Stimulated activated memory B cell treated with anti-CD40 and anti-IgM and Interleukin-4, amounts not matched to agents 10 μg/mL and 1 μg/mL and 100 μg/mL, for 72 hours (primary cell): ENCODE results near the gene NKAIN4.
"Not testable (repeated sequence)": the region's sequence is repeated elsewhere in the genome, so short reads cannot be mapped to it uniquely, and the experiment has no call there.

Experiments
- ATAC-seq: fragments of 150-1000 bp; cut with Tn5 transposase; 2 replicates; pipeline ENCODE4 v1.10.0; 2021
- H3K27ac Mint-ChIP-seq: one replicate; pipeline ENCODE4 v1.8.0; 2022; ENCODE audit warnings: mild to moderate bottlenecking, mixed read lengths
- H3K27me3 Mint-ChIP-seq: one replicate; pipeline ENCODE4 v1.8.0; 2022; ENCODE audit warnings: mixed read lengths
- H3K36me3 Mint-ChIP-seq: one replicate; pipeline ENCODE4 v1.8.0; 2022; ENCODE audit warnings: mixed read lengths
- H3K4me1 Mint-ChIP-seq: one replicate; pipeline ENCODE4 v1.8.0; 2022; ENCODE audit warnings: mixed read lengths
- H3K4me3 Mint-ChIP-seq: one replicate; pipeline ENCODE4 v1.8.0; 2022; ENCODE audit warnings: mild to moderate bottlenecking, moderate library complexity, mixed read lengths
- H3K9me3 Mint-ChIP-seq: one replicate; pipeline ENCODE4 v1.8.0; 2022; ENCODE audit warnings: mixed read lengths

The NKAIN4 gene

GRCh38 chr20:63228806-63229205 is 25.5 kb downstream of the NKAIN4 start:
- Mint-ChIP-seq H3K27me3 (peaks cover 58% of the 10 kb centered on the region), H3K9me3 (no peaks in the 10 kb centered on the region), H3K36me3 (no peaks in the 10 kb centered on the region), H3K27ac (no peak overlapping the region), H3K4me1 (peaks cover 11% of the 10 kb centered on the region), H3K4me3 (no peak overlapping the region)
- no peak for ATAC-seq

DNA sequence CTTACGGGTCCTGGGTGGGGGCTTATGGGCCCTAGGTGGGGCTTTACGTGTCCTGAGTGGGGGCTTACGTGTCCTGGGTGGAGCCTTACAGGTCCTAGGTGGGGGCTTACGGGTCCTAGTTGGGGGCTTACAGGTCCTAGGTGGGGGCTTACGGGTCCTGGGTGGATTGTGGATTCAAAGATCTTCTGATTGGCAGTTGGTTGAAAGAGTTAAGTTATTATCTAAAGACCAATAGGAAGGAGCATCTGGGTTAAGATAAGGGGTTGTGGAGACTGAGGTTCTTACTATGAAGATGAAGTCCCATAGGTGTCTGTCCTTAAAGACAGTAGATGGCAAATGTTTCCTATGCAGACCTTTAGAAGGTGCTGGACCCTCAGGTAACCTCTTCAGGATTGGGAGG is 27.0 kb downstream of the NKAIN4 start:
- no peak overlapping the region for H3K27ac Mint-ChIP-seq
- H3K36me3 Mint-ChIP-seq = no peaks in the 10 kb centered on the region
- no peak for ATAC-seq
- H3K27me3 Mint-ChIP-seq = peaks cover 43% of the 10 kb centered on the region
- no peaks in the 10 kb centered on the region for H3K9me3 Mint-ChIP-seq
- peaks cover 11% of the 10 kb centered on the region for H3K4me1 Mint-ChIP-seq
- H3K4me3 Mint-ChIP-seq = no peak overlapping the region

- no peaks in the 10 kb centered on the region for H3K9me3 Mint-ChIP-seq
- no peak overlapping the region for H3K4me3 Mint-ChIP-seq
- ATAC-seq = no peak
These were observed 28.0 kb downstream of the NKAIN4 start for GRCh38 chr20:63226042-63226943.

GRCh38 chr20:63225082-63225454 is 29.2 kb downstream of the NKAIN4 start:
- Mint-ChIP-seq H3K27ac (no peak overlapping the region), H3K4me3 (no peak overlapping the region), H3K36me3 (no peaks in the 10 kb centered on the region), H3K4me1 (peaks cover under 1% of the 10 kb centered on the region), H3K9me3 (no peaks in the 10 kb centered on the region), H3K27me3 (peaks cover 31% of the 10 kb centered on the region)
- no peak for ATAC-seq

More at GRCh38 chr20:63226042-63226943, 28.0 kb downstream of the NKAIN4 start:
- Mint-ChIP-seq H3K4me1 (peaks cover 11% of the 10 kb centered on the region), H3K27ac (no peak overlapping the region), H3K27me3 (peaks cover 33% of the 10 kb centered on the region), H3K36me3 (no peaks in the 10 kb centered on the region)

DNA sequence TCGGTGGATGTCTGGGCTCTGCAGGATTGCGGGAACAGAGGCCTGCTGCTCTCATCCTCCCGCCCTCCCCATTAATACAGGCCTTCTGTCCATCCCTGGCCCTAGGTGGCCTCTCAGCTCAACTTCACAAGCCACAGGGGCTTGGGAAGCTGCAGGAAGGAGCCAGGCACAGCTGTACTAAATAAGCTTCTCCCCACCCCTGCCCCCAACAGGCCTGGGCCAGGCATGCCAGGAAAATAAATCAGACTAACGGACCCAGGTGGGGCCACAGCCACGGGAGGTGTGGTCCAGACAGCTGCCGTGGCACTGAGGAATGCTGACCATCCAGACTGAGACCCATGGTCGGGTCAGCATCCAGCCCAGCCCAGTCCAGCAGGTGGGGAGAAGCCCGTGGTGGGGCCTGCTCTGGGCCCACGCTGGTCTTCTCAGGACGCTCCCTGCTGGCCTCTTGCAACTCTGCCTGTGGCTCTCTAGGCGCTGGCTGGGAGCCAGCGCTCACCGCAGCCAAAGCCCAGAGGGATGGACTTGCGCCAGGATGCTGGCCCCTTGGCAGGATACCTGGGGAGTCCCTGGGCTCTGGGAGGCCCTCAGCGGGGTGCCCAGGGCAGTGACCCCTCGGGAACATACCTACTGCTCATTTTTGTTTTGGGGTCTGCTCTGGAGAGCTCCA is 29.7 kb downstream of the NKAIN4 start:
- Mint-ChIP-seq H3K4me3 (no peak overlapping the region), H3K4me1 (no peaks in the 10 kb centered on the region), H3K9me3 (no peaks in the 10 kb centered on the region), H3K27ac (no peak overlapping the region), H3K27me3 (peaks cover 31% of the 10 kb centered on the region), H3K36me3 (no peaks in the 10 kb centered on the region)
- ATAC-seq = no peak

DNA sequence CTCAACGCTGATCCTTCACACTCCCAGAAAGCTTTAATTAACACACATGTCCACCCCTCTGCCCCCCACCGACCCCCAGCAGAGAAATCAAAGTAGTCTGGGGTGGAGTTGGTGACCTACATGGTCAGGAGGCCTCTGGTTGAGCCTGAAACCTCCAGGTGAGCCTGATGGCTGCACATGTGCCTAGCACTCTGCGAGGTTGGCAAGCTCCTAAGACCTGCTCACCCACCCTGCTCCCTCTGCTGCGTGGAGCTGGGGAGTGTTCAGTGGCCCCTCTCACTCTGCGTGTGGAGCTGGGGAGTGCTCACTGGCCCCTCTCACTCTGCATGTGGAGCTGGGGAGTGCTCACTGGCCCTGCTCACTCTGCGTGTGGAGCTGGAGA is 30.4 kb downstream of the NKAIN4 start:
- Mint-ChIP-seq H3K27me3 (peaks cover 24% of the 10 kb centered on the region), H3K4me3 (no peak overlapping the region), H3K27ac (no peak overlapping the region), H3K4me1 (no peaks in the 10 kb centered on the region), H3K36me3 (no peaks in the 10 kb centered on the region), H3K9me3 (no peaks in the 10 kb centered on the region)
- no peak for ATAC-seq

DNA sequence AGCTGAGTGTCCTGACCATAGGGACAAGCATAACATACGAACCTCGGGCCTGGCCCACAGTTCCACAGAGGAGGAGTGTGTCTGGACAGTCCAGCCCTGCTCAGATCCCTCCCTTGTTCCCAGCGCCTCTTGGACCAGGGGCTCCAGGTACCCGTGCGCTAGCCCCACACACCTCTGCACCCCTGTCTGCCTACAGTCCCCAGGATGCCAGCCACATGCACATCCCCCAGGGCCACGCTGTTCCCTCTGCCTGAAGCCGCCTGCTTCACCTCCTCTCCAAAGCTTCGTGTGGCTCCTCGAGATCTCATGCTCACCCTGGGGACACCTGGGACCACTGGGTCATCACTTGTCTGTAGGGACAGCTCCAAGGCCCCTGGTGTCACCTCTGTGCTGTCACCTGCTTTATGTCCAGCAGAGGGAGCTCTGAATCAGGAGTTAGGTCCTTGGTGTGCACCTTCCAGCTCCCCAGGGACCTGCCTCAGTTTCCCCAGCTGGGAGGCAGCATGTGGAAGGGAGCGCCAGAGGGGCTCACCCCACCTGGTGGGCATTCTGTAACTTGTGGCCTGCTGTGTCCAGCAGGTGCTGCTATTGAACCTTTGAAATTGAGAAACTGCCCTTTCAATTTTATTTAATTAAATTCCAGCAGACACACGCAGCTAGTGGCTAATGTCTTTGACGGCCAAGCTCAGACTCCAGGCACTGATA is 31.0 kb downstream of the NKAIN4 start:
- no peaks in the 10 kb centered on the region for H3K36me3 Mint-ChIP-seq
- ATAC-seq = no peak
- no peak overlapping the region for H3K4me3 Mint-ChIP-seq
- H3K9me3 Mint-ChIP-seq = no peaks in the 10 kb centered on the region
- H3K27me3 Mint-ChIP-seq = peaks cover 18% of the 10 kb centered on the region
- no peak overlapping the region for H3K27ac Mint-ChIP-seq
- no peaks in the 10 kb centered on the region for H3K4me1 Mint-ChIP-seq

- no peak overlapping the region for H3K4me3 Mint-ChIP-seq
- H3K4me1 Mint-ChIP-seq = no peaks in the 10 kb centered on the region
- no peak for ATAC-seq
- no peaks in the 10 kb centered on the region for H3K36me3 Mint-ChIP-seq
- no peak overlapping the region for H3K27ac Mint-ChIP-seq
- H3K9me3 Mint-ChIP-seq = no peaks in the 10 kb centered on the region
- H3K27me3 Mint-ChIP-seq = peaks cover 15% of the 10 kb centered on the region
These were observed 31.7 kb downstream of the NKAIN4 start for GRCh38 chr20:63222541-63222940.

GRCh38 chr20:63221400-63222053 is 32.7 kb downstream of the NKAIN4 start:
- H3K27ac Mint-ChIP-seq, H3K36me3 Mint-ChIP-seq, ATAC-seq, H3K9me3 Mint-ChIP-seq, H3K4me3 Mint-ChIP-seq, H3K4me1 Mint-ChIP-seq: not testable (repeated sequence)
- peaks cover 15% of the 10 kb centered on the region for H3K27me3 Mint-ChIP-seq

GRCh38 chr20:63220696-63221399 is 33.4 kb downstream of the NKAIN4 start:
- Mint-ChIP-seq H3K27me3 (peaks cover 15% of the 10 kb centered on the region), H3K9me3 (no peaks in the 10 kb centered on the region), H3K4me1 (peaks cover 8% of the 10 kb centered on the region), H3K36me3 (no peaks in the 10 kb centered on the region), H3K4me3 (no peak overlapping the region), H3K27ac (no peak overlapping the region)
- no peak for ATAC-seq

DNA sequence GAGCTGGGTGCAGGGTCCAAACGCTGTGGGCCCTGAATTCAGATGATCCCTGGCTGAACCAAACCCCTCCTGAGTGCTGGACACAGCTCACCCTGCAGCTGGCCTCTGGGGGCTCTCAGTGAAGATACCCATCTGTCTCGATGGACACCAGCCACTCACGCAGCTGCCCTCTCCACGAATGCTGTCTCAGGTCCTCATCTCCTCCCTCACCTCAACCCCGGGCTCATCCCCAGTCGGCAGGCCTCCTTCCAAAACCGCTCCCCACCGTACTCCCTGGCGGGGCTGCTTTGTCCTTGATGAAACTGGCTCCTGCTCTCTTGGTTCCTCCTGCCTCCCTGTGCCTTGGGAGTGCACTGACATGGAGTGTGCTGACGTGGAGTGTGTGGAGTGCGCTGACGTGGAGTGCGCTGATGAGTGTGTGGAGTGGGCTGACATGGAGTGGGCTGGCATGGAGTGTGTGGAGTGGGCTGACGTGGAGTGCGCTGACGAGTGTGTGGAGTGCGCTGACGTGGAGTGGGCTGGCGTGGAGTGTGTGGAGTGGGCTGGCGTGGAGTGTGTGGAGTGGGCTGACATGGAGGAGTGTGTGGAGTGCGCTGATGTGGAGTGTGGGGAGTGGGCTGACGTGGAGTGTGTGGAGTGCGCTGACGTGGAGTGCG is 34.3 kb downstream of the NKAIN4 start:
- Mint-ChIP-seq H3K4me1 (peaks cover 13% of the 10 kb centered on the region), H3K27me3 (peaks cover 15% of the 10 kb centered on the region), H3K4me3 (no peak overlapping the region), H3K36me3 (no peaks in the 10 kb centered on the region), H3K9me3 (no peaks in the 10 kb centered on the region), H3K27ac (no peak overlapping the region)
- no peak for ATAC-seq

DNA sequence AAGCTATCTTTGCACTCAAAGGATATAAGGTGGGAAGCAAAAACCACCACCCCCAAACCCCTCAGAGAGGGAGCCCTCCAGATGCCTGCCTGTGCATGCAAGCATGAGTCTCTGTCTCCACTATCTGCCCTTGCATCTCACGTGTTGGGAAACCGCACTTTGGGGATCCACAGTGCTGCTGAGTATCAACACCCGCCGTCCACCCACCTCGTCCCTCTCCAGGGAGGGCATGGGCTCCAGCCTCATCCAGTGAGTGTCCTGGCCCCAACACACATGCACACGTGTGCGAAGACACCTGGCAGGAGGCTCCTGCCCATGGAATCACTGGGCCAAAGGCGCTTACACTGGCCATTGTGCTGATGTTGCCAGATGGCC is 34.8 kb downstream of the NKAIN4 start:
- peaks cover 1% of the 10 kb centered on the region for H3K36me3 Mint-ChIP-seq
- peaks cover 15% of the 10 kb centered on the region for H3K27me3 Mint-ChIP-seq
- H3K4me1 Mint-ChIP-seq = peaks cover 19% of the 10 kb centered on the region
- no peaks in the 10 kb centered on the region for H3K9me3 Mint-ChIP-seq
- ATAC-seq = no peak
- H3K27ac Mint-ChIP-seq = no peak overlapping the region
- no peak overlapping the region for H3K4me3 Mint-ChIP-seq

- no peak for ATAC-seq
- Mint-ChIP-seq H3K27ac (no peak overlapping the region), H3K36me3 (peaks cover 7% of the 10 kb centered on the region), H3K27me3 (peaks cover 15% of the 10 kb centered on the region), H3K4me3 (no peak overlapping the region), H3K4me1 (peaks cover 24% of the 10 kb centered on the region), H3K9me3 (no peaks in the 10 kb centered on the region)
These were observed 35.4 kb downstream of the NKAIN4 start for GRCh38 chr20:63218701-63219446.

GRCh38 chr20:63217706-63218105 is 36.6 kb downstream of the NKAIN4 start:
- Mint-ChIP-seq H3K4me1 (peaks cover 35% of the 10 kb centered on the region), H3K4me3 (no peak overlapping the region), H3K9me3 (no peaks in the 10 kb centered on the region), H3K36me3 (peaks cover 18% of the 10 kb centered on the region), H3K27me3 (peaks cover 15% of the 10 kb centered on the region), H3K27ac (no peak overlapping the region)
- no peak for ATAC-seq
